ENCODE measurements around the gene MYL5. TPM values are rescaled to one million over a fixed set of nuclear protein-coding genes. Genes with fewer than 3 reads are reported as not detected.

The MYL5 gene
- total RNA-seq, 1 experiment from 2014 or later = 18.0 TPM

DNA sequence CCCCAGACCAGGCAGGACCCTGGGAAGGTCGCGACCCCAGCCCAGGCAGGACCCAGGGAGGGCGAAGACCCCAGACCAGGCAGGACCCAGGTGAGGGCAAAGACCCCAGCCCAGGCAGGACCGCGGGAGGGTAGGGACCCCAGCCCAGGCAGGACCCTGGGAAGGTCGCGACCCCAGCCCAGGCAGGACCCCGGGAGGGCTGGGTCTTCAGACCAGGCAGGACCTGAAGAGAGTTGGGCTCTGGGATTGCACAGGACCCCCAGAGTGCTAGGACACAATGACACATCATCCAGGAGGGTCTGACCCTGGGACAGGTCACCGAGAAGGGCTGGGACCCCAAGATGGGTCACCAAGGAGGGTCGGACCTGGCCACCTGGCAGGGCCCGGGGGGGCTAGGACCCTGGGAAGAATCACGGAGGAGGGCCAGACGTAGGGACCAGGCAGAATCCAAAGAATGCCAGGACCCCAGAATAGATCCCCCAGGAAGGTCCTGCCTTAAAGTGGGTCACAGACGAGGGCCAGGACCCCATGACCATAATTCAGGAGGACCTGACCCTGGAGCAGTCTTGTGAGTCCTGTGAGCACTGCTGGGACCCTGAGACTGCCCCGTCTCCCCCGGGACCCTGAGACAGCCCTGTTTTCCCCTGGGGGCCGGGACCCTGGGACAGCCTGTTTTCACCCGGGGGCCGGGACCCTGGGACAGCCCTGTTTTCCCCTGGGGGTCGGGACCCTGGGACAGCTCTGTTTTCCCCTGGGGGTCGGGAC is 32.7 kb downstream of the MYL5 start:
- Histone ChIP-seq H4K5ac (ENCODE audit: insufficient read length, low read depth, low read length) (no peak overlapping the region), H3K79me2 (ENCODE audit: insufficient read depth, low read length) (peaks cover 22% of the 10 kb centered on the region; the same call in 1 of the 2 replicates), H4K91ac (ENCODE audit: insufficient read length, low read depth, low read length) (no peak overlapping the region), H3K56ac (ENCODE audit: insufficient read length, low read depth, low read length) (no peak overlapping the region), H3K23ac (ENCODE audit: insufficient read length, low read depth, low read length) (no peak overlapping the region), H3K23me2 (ENCODE audit: insufficient read length, low read depth, low read length, poor library complexity, severe bottlenecking) (no peaks in the 10 kb centered on the region), H2AFZ (ENCODE audit: low read length) (no peak overlapping the region), H2BK120ac (ENCODE audit: low read depth, low read length, poor library complexity, severe bottlenecking) (no peak overlapping the region), H4K20me1 (ENCODE audit: control insufficient read depth, insufficient read depth, insufficient read length) (peaks cover 4% of the 10 kb centered on the region), H3K4me2 (ENCODE audit: insufficient read depth, insufficient read length, low read length) (peak overlapping the region; percentile 19), H3T11ph (ENCODE audit: low read length) (no peak overlapping the region), H2BK12ac (ENCODE audit: insufficient read length, low read depth, low read length) (no peak overlapping the region), H3K18ac (ENCODE audit: insufficient read length, low read depth, low read length) (no peak overlapping the region), H2BK20ac (ENCODE audit: low read depth, low read length, poor library complexity, severe bottlenecking) (no peak overlapping the region), H2BK15ac (ENCODE audit: low read depth, low read length) (no peak overlapping the region), H3K27ac (ENCODE audit: insufficient read length, low read depth, low read length) (no peak overlapping the region), H3K14ac (ENCODE audit: insufficient read depth, low read length) (0 out of 2 replicates have a peak overlapping the region, but pooled peaks have one; percentile 42), H2AK5ac (ENCODE audit: insufficient read length, low read length) (no peak overlapping the region), H3K79me1 (ENCODE audit: insufficient read depth, low read depth, low read length, poor library complexity, severe bottlenecking) (peaks cover 8% of the 10 kb centered on the region), H3K4me1 (ENCODE audit: insufficient read depth, low read length) (no peaks in the 10 kb centered on the region), H3K27me3 (ENCODE audit: insufficient read depth, low read length) (no peaks in the 10 kb centered on the region; the same call in 1 of the 2 replicates), H2BK5ac (ENCODE audit: insufficient read length, low read length) (no peak overlapping the region), H3K9me3 (ENCODE audit: control insufficient read depth, low read depth, low read length) (no peaks in the 10 kb centered on the region), H3K9ac (ENCODE audit: extremely low read depth, insufficient read length, low read length) (no peak overlapping the region), H3K4ac (ENCODE audit: low read depth, low read length) (no peak overlapping the region), H4K8ac (replicated peaks; ENCODE audit: insufficient read length, low read depth, low read length) (no peak overlapping the region)
- no peak overlapping the region for H3K27ac Mint-ChIP-seq
- peak overlapping the region; percentile 39 to 55; a peak in 4 of 5 replicates for H3K4me3 Mint-ChIP-seq
- peaks cover 22 to 28% (median 26%) of the 10 kb centered on the region in 3 experiments; a peak in 6 of 7 replicates for H3K36me3 Mint-ChIP-seq (ENCODE audit: insufficient read depth in 1 of 3, low read depth in 3 of 3)
- peaks cover 0 to 4% of the 10 kb centered on the region in 2 experiments; a peak in 2 of 5 replicates for H3K9me3 Mint-ChIP-seq
- H3K4me1 Mint-ChIP-seq = peaks cover 3 to 5% of the 10 kb centered on the region in 2 experiments; a peak in 3 of 4 replicates
- no CpG with 5 or more reads among the region's 21 CpGs for WGBS (ENCODE audit: extremely low coverage, insufficient read length, low lambda C conversion rate)
- DNase-seq = no peak
- TF ChIP-seq, protein P1, sequence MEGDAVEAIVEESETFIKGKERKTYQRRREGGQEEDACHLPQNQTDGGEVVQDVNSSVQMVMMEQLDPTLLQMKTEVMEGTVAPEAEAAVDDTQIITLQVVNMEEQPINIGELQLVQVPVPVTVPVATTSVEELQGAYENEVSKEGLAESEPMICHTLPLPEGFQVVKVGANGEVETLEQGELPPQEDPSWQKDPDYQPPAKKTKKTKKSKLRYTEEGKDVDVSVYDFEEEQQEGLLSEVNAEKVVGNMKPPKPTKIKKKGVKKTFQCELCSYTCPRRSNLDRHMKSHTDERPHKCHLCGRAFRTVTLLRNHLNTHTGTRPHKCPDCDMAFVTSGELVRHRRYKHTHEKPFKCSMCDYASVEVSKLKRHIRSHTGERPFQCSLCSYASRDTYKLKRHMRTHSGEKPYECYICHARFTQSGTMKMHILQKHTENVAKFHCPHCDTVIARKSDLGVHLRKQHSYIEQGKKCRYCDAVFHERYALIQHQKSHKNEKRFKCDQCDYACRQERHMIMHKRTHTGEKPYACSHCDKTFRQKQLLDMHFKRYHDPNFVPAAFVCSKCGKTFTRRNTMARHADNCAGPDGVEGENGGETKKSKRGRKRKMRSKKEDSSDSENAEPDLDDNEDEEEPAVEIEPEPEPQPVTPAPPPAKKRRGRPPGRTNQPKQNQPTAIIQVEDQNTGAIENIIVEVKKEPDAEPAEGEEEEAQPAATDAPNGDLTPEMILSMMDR (conservative IDR thresholded peaks at IDR 0.05) = no peak
- peaks cover 20% of the 10 kb centered on the region for H3K27me3 Mint-ChIP-seq (ENCODE audit: low read depth)

Data from H9 (cell line).